HEK293 (cell line): ENCODE results near the gene CUTC.
A peak's percentile ranks its signal among the peaks of the same experiment; 100 is the strongest.

Experiments used
- CTCF ChIA-PET: fragments of 350-600 bp; formaldehyde crosslinking; extraction: SDS; loops from one replicate; lab custom pipeline; 2021; ENCODE audit warnings: antibody characterized with exemption; lab: Yijun Ruan, JAX
- POLR2A ChIA-PET: fragments of 300-600 bp; formaldehyde crosslinking; extraction: SDS; loops from one replicate; lab custom pipeline; 2020; ENCODE audit warnings: antibody characterized with exemption, inconsistent platforms; lab: Yijun Ruan, JAX
- H3K27ac ChIP-seq: fragments of 200-500 bp; sonication (Bioruptor generic); 2 replicates; pipeline ENCODE4 v1.5.1; 2014; ENCODE audit warnings: low read depth, low read length, control low read depth, inconsistent platforms; ENCODE audit errors: extremely low read depth
- H3K36me3 ChIP-seq, 2 experiments: fragments of 200-500 bp in 1 of 2; sonication (Bioruptor generic) in 1 of 2; 1 replicate in 1 of 2; 2 replicates in 1 of 2; pipeline ENCODE4 v1.5.1; 2014 to 2017; ENCODE audit warnings: inconsistent platforms in 2 of 2, low read length in 2 of 2; ENCODE audit not compliant: control insufficient read depth in 2 of 2, insufficient read depth in 1 of 2
- H3K4me1 ChIP-seq: fragments of 200-500 bp; sonication (Bioruptor generic); 2 replicates; pipeline ENCODE4 v1.5.1; 2014; ENCODE audit warnings: mild to moderate bottlenecking, low read length, inconsistent platforms; ENCODE audit not compliant: control insufficient read depth, insufficient read depth
- H3K4me3 ChIP-seq: 2 replicates; pipeline ENCODE4 v1.5.1; 2011; ENCODE audit warnings: low read depth, mild to moderate bottlenecking, control low read depth, low read length, moderate library complexity
- H3K9me3 ChIP-seq: fragments of 200-500 bp; sonication (Bioruptor generic); 2 replicates; pipeline ENCODE4 v1.5.1; 2014; ENCODE audit warnings: low read depth, low read length, inconsistent platforms; ENCODE audit not compliant: control insufficient read depth, insufficient read depth
- KLF16 ChIP-seq: fragments of 450-650 bp; formaldehyde crosslinking; IDR thresholded peaks from 2 replicates; pipeline ENCODE4 v1.5.1; 2017; ENCODE audit warnings: missing biosample characterization, missing genetic modification characterization
- KLF7 ChIP-seq: fragments of 450-650 bp; formaldehyde crosslinking; IDR thresholded peaks from 2 replicates; pipeline ENCODE4 v1.5.1; 2016; ENCODE audit warnings: missing biosample characterization, missing genetic modification characterization, borderline replicate concordance
- OSR2 ChIP-seq: fragments of 450-650 bp; formaldehyde crosslinking; IDR thresholded peaks from 2 replicates; pipeline ENCODE4 v1.5.1; 2016; ENCODE audit warnings: missing biosample characterization, missing genetic modification characterization
- SALL2 ChIP-seq: fragments of 450-650 bp; formaldehyde crosslinking; IDR thresholded peaks from 2 replicates; pipeline ENCODE4 v1.5.0; 2017; ENCODE audit warnings: missing biosample characterization, mild to moderate bottlenecking, missing genetic modification characterization, borderline replicate concordance
- SCRT2 ChIP-seq: fragments of 450-650 bp; formaldehyde crosslinking; IDR thresholded peaks from 2 replicates; pipeline ENCODE4 v1.5.1; 2016; ENCODE audit warnings: missing biosample characterization, missing genetic modification characterization
- ZBTB20 ChIP-seq: fragments of 450-650 bp; formaldehyde crosslinking; IDR thresholded peaks from 2 replicates; pipeline ENCODE4 v1.5.1; 2016; ENCODE audit warnings: missing biosample characterization, missing genetic modification characterization
- ZEB2 ChIP-seq: fragments of 450-650 bp; formaldehyde crosslinking; IDR thresholded peaks from 2 replicates; pipeline ENCODE4 v1.5.1; 2016; ENCODE audit warnings: missing biosample characterization, missing genetic modification characterization
- ZNF146 ChIP-seq: fragments of 450-650 bp; formaldehyde crosslinking; IDR thresholded peaks from 2 replicates; pipeline ENCODE4 v1.5.1; 2016; ENCODE audit warnings: missing biosample characterization, missing genetic modification characterization
- ZNF155 ChIP-seq: fragments of 450-650 bp; formaldehyde crosslinking; IDR thresholded peaks from 2 replicates; pipeline ENCODE4 v1.5.1; 2016; ENCODE audit warnings: missing biosample characterization, missing genetic modification characterization
- ZNF211 ChIP-seq: fragments of 450-650 bp; formaldehyde crosslinking; IDR thresholded peaks from 2 replicates; pipeline ENCODE4 v1.5.1; 2016; ENCODE audit warnings: low read depth, missing biosample characterization, missing genetic modification characterization
- ZNF223 ChIP-seq: fragments of 450-650 bp; formaldehyde crosslinking; IDR thresholded peaks from 2 replicates; pipeline ENCODE4 v1.5.1; 2016; ENCODE audit warnings: missing biosample characterization, missing genetic modification characterization
- ZNF23 ChIP-seq: fragments of 450-650 bp; formaldehyde crosslinking; IDR thresholded peaks from 2 replicates; pipeline ENCODE4 v1.5.1; 2016; ENCODE audit warnings: missing biosample characterization, missing genetic modification characterization, borderline replicate concordance
- ZNF302 ChIP-seq: fragments of 450-650 bp; formaldehyde crosslinking; IDR thresholded peaks from 2 replicates; pipeline ENCODE4 v1.5.1; 2016; ENCODE audit warnings: missing biosample characterization, missing genetic modification characterization, low read depth
- ZNF311 ChIP-seq: fragments of 450-650 bp; formaldehyde crosslinking; IDR thresholded peaks from 2 replicates; pipeline ENCODE4 v1.5.1; 2017; ENCODE audit warnings: missing biosample characterization, missing genetic modification characterization, borderline replicate concordance
- ZNF473 ChIP-seq: fragments of 450-650 bp; formaldehyde crosslinking; IDR thresholded peaks from 2 replicates; pipeline ENCODE4 v1.5.1; 2017; ENCODE audit warnings: missing biosample characterization, missing genetic modification characterization
- ZNF501 ChIP-seq: fragments of 450-650 bp; formaldehyde crosslinking; IDR thresholded peaks from 2 replicates; pipeline ENCODE4 v1.5.1; 2016; ENCODE audit warnings: missing biosample characterization, missing genetic modification characterization
- ZNF510 ChIP-seq: fragments of 450-650 bp; formaldehyde crosslinking; IDR thresholded peaks from 2 replicates; pipeline ENCODE4 v1.5.1; 2018; ENCODE audit warnings: mild to moderate bottlenecking, missing genetic modification characterization, missing biosample characterization; ENCODE audit not compliant: insufficient replicate concordance
- ZNF548 ChIP-seq: fragments of 450-650 bp; formaldehyde crosslinking; IDR thresholded peaks from 2 replicates; pipeline ENCODE4 v1.5.1; 2016; ENCODE audit warnings: missing biosample characterization, missing genetic modification characterization
- ZNF654 ChIP-seq: fragments of 450-650 bp; formaldehyde crosslinking; IDR thresholded peaks from 2 replicates; pipeline ENCODE4 v1.5.1; 2016; ENCODE audit warnings: low read depth, missing biosample characterization, missing genetic modification characterization
- ZNF677 ChIP-seq: fragments of 450-650 bp; IDR thresholded peaks from 2 replicates; pipeline ENCODE4 v1.5.0; 2018; ENCODE audit warnings: missing biosample characterization, mild to moderate bottlenecking, missing genetic modification characterization, moderate library complexity
- TF ChIP-seq, protein P1 (sequence below): fragments of 450-650 bp; formaldehyde crosslinking; IDR thresholded peaks from 2 replicates; pipeline ENCODE4 v1.5.1; 2016; ENCODE audit warnings: missing biosample characterization, missing genetic modification characterization
- TF ChIP-seq, protein P2 (sequence below): fragments of 450-650 bp; formaldehyde crosslinking; IDR thresholded peaks from 2 replicates; pipeline ENCODE4 v1.5.1; 2016; ENCODE audit warnings: missing biosample characterization, missing genetic modification characterization
- TF ChIP-seq, protein P3 (sequence below): IDR thresholded peaks from 2 replicates; pipeline ENCODE4 v1.6.1; 2011; ENCODE audit warnings: mild to moderate bottlenecking, low read depth, low read length, borderline replicate concordance

Gene CUTC

DNA sequence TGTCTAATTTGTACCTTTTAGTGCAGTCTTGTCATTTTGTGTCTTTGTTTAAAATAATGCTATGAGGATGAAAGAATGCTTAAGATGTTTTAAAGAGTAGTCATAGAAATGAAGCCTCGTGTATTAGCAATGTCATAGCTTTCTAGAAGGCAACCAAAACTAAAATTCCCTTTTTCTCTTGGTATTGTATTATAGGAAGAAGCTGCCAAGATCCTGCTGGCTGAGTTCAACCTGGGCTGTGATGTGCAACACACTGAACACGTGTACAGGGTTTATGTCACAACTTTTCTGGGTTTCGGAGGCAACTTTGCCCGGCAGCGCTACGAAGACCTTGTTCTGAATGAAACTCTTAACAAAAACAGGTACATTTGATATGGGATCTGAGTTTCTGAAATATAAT, 36.3 kb upstream of the CUTC start:
- POLR2A ChIA-PET: no interaction called here
- CTCF ChIA-PET: interaction anchor here (0.6 to 1.0 kb wide), 2 partner anchors 210 to 316 kb away, joined by 4 to 5 read pairs; no protein-coding TSS in a partner anchor
- peaks cover 36 to 71% of the 10 kb centered on the region in 2 experiments for H3K36me3 ChIP-seq

DNA sequence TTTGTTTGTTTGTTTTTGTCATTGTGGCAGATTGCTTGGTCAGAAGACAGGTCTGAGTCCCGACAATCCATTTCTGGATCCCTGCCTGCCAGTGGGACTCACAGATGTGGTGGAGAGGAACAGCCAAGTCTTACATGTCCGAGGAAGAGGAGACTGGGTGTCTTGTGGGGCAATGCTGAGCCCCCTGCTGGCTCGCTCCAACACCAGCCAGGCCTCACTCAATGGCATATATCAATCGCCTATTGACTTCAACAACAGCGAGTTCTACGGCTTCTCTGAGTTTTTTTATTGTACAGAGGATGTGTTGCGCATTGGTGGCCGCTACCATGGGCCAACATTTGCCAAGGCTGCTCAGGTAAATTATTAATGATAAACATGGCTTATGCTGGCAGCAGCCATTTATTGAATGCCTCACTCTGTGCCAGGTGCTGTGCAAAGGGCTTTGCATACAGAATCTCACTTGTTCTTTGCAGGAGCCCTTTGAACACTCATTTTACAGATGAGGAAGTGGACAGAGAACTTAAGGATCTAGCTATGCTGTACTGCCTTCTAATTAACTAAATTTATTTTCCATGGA, 33.4 kb upstream of the CUTC start:
- H3K9me3 ChIP-seq: no peaks in the 10 kb centered on the region
- TF ChIP-seq ZNF223 (tag by site-specific recombination): no peak
- TF ChIP-seq, protein P1, sequence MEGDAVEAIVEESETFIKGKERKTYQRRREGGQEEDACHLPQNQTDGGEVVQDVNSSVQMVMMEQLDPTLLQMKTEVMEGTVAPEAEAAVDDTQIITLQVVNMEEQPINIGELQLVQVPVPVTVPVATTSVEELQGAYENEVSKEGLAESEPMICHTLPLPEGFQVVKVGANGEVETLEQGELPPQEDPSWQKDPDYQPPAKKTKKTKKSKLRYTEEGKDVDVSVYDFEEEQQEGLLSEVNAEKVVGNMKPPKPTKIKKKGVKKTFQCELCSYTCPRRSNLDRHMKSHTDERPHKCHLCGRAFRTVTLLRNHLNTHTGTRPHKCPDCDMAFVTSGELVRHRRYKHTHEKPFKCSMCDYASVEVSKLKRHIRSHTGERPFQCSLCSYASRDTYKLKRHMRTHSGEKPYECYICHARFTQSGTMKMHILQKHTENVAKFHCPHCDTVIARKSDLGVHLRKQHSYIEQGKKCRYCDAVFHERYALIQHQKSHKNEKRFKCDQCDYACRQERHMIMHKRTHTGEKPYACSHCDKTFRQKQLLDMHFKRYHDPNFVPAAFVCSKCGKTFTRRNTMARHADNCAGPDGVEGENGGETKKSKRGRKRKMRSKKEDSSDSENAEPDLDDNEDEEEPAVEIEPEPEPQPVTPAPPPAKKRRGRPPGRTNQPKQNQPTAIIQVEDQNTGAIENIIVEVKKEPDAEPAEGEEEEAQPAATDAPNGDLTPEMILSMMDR: 0 out of 2 replicates have a peak, but pooled peaks have one; percentile 23
- TF ChIP-seq, all 188 proteins: peak for 1
- Histone ChIP-seq H3K36me3 (peaks cover 36 to 69% of the 10 kb centered on the region in 2 experiments), H3K4me3 (no peak overlapping the region), H3K27ac (no peak overlapping the region), H3K4me1 (no peaks in the 10 kb centered on the region)
- POLR2A ChIA-PET: no interaction called here
- CTCF ChIA-PET: no interaction called here

More for the DNA sequence above, 36.3 kb upstream of the CUTC start:
- TF ChIP-seq ZNF654 (tag by site-specific recombination): no peak
- TF ChIP-seq, protein P2, sequence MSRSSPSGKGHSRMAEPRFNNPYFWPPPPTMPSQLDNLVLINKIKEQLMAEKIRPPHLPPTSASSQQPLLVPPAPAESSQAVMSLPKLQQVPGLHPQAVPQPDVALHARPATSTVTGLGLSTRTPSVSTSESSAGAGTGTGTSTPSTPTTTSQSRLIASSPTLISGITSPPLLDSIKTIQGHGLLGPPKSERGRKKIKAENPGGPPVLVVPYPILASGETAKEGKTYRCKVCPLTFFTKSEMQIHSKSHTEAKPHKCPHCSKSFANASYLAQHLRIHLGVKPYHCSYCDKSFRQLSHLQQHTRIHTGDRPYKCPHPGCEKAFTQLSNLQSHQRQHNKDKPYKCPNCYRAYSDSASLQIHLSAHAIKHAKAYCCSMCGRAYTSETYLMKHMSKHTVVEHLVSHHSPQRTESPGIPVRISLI (tag by site-specific recombination): no peak
- TF ChIP-seq ZNF311: no peak
- no peak for TF ChIP-seq ZNF146 (tag by site-specific recombination)
- TF ChIP-seq, protein P3, sequence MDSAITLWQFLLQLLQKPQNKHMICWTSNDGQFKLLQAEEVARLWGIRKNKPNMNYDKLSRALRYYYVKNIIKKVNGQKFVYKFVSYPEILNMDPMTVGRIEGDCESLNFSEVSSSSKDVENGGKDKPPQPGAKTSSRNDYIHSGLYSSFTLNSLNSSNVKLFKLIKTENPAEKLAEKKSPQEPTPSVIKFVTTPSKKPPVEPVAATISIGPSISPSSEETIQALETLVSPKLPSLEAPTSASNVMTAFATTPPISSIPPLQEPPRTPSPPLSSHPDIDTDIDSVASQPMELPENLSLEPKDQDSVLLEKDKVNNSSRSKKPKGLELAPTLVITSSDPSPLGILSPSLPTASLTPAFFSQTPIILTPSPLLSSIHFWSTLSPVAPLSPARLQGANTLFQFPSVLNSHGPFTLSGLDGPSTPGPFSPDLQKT: no peak
- no peak for TF ChIP-seq ZEB2 (tag by site-specific recombination)
- Histone ChIP-seq H3K27ac (no peak overlapping the region), H3K4me3 (no peak overlapping the region), H3K9me3 (no peaks in the 10 kb centered on the region), H3K4me1 (no peaks in the 10 kb centered on the region)

DNA sequence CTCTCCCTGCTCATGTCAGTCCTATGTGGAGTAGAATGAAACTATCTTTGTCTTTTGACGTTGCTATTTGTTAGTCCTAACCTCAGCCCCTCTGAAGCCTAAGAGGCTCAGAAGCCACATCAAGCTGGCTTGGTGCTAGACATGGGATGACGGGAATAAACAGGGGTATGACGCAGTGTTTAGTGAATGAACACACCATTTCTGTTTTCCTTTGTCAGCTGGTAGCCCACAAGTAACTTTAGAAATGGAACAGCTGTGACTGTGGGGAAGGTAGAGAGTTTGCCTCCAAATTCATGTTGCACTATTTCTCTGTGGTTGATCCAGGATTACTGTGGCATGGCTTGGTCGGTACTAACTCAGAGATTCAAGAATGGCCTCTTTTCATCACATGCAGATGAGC, 31.4 kb upstream of the CUTC start:
- TF ChIP-seq ZNF548 (tag by site-specific recombination) (no peak), SALL2 (no peak), OSR2 (tag by site-specific recombination) (no peak), ZNF510 (tag by site-specific recombination) (no peak), ZNF23 (tag by site-specific recombination) (no peak), ZNF302 (tag by site-specific recombination) (no peak), ZNF501 (tag by site-specific recombination) (no peak), ZNF211 (tag by site-specific recombination) (no peak), ZNF155 (tag by site-specific recombination) (no peak), KLF7 (tag by site-specific recombination) (no peak), ZNF677 (tag by site-specific recombination) (no peak), ZNF473 (no peak), KLF16 (tag by site-specific recombination) (no peak), SCRT2 (tag by site-specific recombination) (no peak), ZBTB20 (tag by site-specific recombination) (no peak)
- TF ChIP-seq, all 188 proteins: peak for 0
- Histone ChIP-seq H3K4me3 (no peak overlapping the region), H3K4me1 (no peaks in the 10 kb centered on the region), H3K36me3 (peaks cover 31 to 90% of the 10 kb centered on the region in 2 experiments), H3K9me3 (no peaks in the 10 kb centered on the region), H3K27ac (no peak overlapping the region)
- CTCF ChIA-PET: interaction anchor here (1.0 to 1.3 kb wide), 2 partner anchors 10 to 11 kb away, joined by 3 read pairs; no protein-coding TSS in a partner anchor
- POLR2A ChIA-PET: no interaction called here
